ENCODE data around the gene HPSE2.

Gene HPSE2

DNA sequence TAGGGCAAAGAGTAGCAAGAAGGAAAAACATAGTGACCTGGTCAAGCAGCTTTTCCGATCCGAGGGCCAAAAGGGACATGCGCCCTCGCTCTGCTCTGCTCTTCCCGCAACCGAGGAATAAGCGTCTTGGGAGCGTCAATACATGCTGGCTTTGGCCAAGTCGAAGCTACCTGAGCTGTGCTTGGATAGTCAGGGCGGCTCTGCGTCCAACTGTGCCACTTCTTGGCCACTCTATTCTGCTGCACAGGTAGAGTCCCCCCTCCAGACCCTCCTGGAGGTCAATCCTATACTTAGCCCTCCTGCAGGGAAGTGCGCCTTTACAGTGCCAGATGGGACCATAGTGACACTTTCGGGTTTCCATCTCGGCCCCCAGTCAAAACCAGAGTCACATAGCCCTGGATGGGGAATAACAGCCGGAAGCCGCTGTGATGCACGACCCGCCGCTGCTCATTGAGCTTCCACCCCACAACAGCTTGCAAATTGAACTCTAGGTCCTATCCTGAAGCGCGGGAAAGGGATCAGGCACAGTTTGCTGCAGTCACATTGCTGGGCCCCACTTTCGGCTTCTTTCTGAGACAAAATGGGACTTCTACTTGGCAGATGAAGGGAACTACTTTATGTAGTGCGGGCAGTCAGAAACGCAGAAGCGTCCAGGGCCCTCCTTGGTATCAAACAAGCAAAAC lies 1.1 kb upstream of the HPSE2 start:
- peaks cover 69% of the 10 kb centered on the region for H3K27me3 ChIP-seq (ENCODE audit: insufficient read depth, insufficient read length)
- peak overlapping the region; percentile 38 for H3K4me3 ChIP-seq (ENCODE audit: insufficient read length, low read depth)
- DNase-seq (ENCODE audit: low read depth, low spot score): no peak
- H3K36me3 ChIP-seq (ENCODE audit: insufficient read depth, insufficient read length, low read length): no peaks in the 10 kb centered on the region
- peak overlapping the region; percentile 61 for H3K9ac ChIP-seq (ENCODE audit: insufficient read length, low read depth)
- TF ChIP-seq SUZ12 (IDR thresholded peaks at IDR 0.05; ENCODE audit: extremely low read depth, insufficient read depth, insufficient read length) (peak; percentile 23), ZNF274 (IDR thresholded peaks at IDR 0.05; ENCODE audit: low read depth, low read length) (no peak), YY1 (IDR thresholded peaks at IDR 0.05; ENCODE audit: insufficient read depth, insufficient read length) (no peak)
- no peaks in the 10 kb centered on the region for H3K4me1 ChIP-seq (ENCODE audit: insufficient read depth, insufficient read length)
- no peaks in the 10 kb centered on the region for H3K9me3 ChIP-seq (ENCODE audit: insufficient read depth, low read length)

DNA sequence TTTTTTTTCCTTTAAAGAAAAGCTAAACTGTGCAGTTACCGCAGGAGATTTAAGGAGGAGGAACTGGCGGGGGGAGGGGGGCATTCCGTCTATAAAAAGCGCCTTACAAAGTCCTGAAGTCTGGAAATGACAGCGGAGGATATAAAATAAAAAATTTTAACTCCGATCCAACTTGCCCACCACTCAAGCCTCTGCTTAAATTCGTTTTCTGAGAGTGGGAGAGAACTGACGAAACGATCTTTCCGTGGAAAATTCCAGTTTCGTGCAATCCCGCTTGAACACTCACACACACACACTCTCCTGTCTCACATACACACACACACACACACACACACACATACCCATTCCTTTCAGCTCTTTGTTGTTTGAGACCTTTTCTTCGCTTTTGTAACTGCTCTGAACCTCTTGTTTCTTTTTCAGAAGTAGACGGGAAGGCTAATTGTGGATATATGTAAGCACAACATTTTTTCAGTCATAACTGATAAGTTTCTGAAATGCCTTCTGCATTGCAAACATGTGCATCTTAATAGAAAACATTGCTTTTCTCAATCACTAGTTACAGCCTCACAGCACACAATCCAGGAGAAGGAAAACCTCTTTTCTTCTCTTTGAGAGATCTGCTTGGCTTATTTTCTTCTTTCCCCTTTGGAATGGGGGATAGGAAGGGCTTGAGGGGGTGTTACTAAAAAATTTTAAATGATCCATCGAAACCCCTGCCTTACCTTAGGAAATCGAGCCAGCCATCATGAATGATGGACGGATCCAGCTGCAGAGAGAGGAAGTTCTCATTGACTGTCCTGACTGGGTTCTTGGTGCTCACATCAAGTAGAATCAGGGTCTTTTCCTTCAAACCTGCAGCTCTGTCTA lies 628 bp downstream of the HPSE2 start:
- no peaks in the 10 kb centered on the region for H3K36me3 ChIP-seq (ENCODE audit: insufficient read depth, insufficient read length, low read length)
- no peak for TF ChIP-seq ZNF274 (IDR thresholded peaks at IDR 0.05; ENCODE audit: low read depth, low read length)
- H3K9ac ChIP-seq (ENCODE audit: insufficient read length, low read depth): peak overlapping the region; percentile 64
- no peaks in the 10 kb centered on the region for H3K9me3 ChIP-seq (ENCODE audit: insufficient read depth, low read length)
- peaks cover 87% of the 10 kb centered on the region for H3K27me3 ChIP-seq (ENCODE audit: insufficient read depth, insufficient read length)
- H3K4me1 ChIP-seq (ENCODE audit: insufficient read depth, insufficient read length): no peaks in the 10 kb centered on the region
- H3K4me3 ChIP-seq (ENCODE audit: insufficient read length, low read depth): no peak overlapping the region
- DNase-seq (ENCODE audit: low read depth, low spot score): no peak

DNA sequence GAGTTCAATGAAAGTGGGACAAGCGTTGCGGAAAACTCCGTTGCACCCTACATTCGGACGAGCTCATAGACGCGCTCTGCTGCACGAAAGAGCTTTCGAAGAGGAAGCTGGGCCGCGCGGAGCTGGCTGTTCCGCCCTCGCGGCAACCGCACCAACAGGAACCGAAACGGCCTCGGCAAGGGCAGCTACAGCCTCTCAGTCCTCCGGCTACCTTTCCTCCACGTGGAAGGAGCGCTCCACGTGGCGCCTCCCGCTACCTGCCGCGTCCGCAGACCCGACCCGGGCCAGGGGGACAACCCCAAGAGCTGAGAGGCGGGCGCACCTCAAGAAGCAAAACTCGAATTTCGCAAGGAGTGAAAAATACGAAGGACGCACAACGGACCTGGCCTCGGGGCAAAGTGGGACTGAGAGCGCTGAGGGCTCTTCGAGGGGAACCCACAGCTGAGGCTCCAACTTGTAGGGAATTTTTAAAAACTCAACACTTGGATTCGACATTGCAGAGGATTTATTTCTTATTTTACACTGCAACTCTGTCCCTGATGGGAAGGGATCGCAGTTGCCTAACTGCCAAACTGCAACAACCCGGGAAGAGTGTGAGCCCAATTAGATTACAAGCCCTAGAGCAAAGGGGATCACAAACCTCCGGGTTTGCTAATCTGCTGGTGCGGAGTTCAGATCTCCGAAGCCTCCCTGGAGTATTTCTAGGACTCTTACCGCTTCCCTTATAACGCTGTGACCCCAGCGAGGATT lies 1.4 kb downstream of the HPSE2 start:
- Histone ChIP-seq H3K36me3 (ENCODE audit: insufficient read depth, insufficient read length, low read length) (no peaks in the 10 kb centered on the region), H3K4me1 (ENCODE audit: insufficient read depth, insufficient read length) (no peaks in the 10 kb centered on the region), H3K27me3 (ENCODE audit: insufficient read depth, insufficient read length) (peaks cover 94% of the 10 kb centered on the region), H3K4me3 (ENCODE audit: insufficient read length, low read depth) (peak overlapping the region; percentile 34), H3K9ac (ENCODE audit: insufficient read length, low read depth) (peak overlapping the region; percentile 64), H3K9me3 (ENCODE audit: insufficient read depth, low read length) (no peaks in the 10 kb centered on the region)
- peak; percentile 30 for DNase-seq (ENCODE audit: low read depth, low spot score)
- no peak for TF ChIP-seq SUZ12 (IDR thresholded peaks at IDR 0.05; ENCODE audit: extremely low read depth, insufficient read depth, insufficient read length)

DNA sequence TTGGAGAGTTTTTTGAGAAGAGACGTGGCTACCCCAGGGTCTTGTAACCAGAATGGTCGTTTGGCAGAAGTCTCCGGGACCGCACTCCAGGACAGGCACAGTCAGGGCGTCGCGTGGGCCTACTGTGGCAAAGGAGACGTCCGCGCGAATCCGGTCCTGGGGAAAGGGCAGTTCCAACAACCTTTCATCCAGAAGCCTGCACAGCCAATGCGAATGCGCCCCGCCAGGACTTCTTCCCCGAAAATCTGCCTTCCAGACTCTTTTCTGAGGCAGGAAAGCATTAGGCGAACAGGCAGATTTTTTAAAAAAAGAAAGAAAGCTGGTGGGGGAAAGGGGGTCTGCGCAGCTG lies 2.0 kb downstream of the HPSE2 start:
- no peaks in the 10 kb centered on the region for H3K9me3 ChIP-seq (ENCODE audit: insufficient read depth, low read length)
- H3K4me3 ChIP-seq (ENCODE audit: insufficient read length, low read depth): peak overlapping the region; percentile 34
- H3K27me3 ChIP-seq (ENCODE audit: insufficient read depth, insufficient read length): peaks cover 99% of the 10 kb centered on the region

DNA sequence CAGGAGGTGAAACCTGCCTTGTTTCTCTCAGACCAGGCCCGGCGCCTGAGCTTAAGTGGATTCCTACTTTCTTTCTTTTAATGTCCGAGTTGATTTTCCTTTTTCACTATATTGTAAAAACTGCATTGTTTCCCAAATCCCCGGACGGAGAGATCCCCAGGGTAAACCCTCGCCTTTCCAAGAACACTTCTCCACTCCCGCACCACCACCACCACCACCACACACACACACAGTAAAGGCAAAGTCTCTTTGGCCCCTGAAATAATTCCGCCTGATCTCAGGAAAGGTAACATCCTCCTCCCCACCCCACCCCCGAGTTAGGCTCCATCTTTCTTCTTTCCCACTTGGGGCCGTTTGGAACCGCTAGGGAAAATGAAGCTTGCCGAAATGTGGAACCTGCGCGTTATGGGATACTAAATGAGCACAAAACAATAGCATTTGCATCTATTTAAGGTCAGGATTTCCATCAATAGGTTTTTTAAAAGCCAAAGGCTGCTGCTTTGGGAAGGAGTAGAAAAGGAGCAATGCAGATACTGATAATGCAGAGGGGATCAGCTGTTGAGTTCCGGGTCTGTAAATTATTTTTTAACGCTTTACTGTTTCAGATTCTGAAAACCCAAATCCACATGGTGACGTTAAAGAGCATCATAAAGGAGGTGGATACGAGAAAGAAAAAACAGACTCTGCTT lies 2.5 kb downstream of the HPSE2 start:
- DNase-seq (ENCODE audit: low read depth, low spot score): no peak
- Histone ChIP-seq H3K9ac (ENCODE audit: insufficient read length, low read depth) (peak overlapping the region; percentile 67), H3K27me3 (ENCODE audit: insufficient read depth, insufficient read length) (peaks cover 93% of the 10 kb centered on the region), H3K36me3 (ENCODE audit: insufficient read depth, insufficient read length, low read length) (no peaks in the 10 kb centered on the region), H3K4me1 (ENCODE audit: insufficient read depth, insufficient read length) (no peaks in the 10 kb centered on the region), H3K4me3 (ENCODE audit: insufficient read length, low read depth) (peak overlapping the region; percentile 36), H3K9me3 (ENCODE audit: insufficient read depth, low read length) (no peaks in the 10 kb centered on the region)
- peak; percentile 69 for TF ChIP-seq SUZ12 (IDR thresholded peaks at IDR 0.05; ENCODE audit: extremely low read depth, insufficient read depth, insufficient read length)
- TF ChIP-seq ZNF274 (IDR thresholded peaks at IDR 0.05; ENCODE audit: low read depth, low read length): no peak

More for the DNA sequence above, 2.0 kb downstream of the HPSE2 start:
- TF ChIP-seq ZNF274 (IDR thresholded peaks at IDR 0.05; ENCODE audit: low read depth, low read length): no peak
- TF ChIP-seq YY1 (IDR thresholded peaks at IDR 0.05; ENCODE audit: insufficient read depth, insufficient read length): no peak
- TF ChIP-seq SUZ12 (IDR thresholded peaks at IDR 0.05; ENCODE audit: extremely low read depth, insufficient read depth, insufficient read length): no peak
- H3K36me3 ChIP-seq (ENCODE audit: insufficient read depth, insufficient read length, low read length): no peaks in the 10 kb centered on the region
- no peaks in the 10 kb centered on the region for H3K4me1 ChIP-seq (ENCODE audit: insufficient read depth, insufficient read length)
- H3K9ac ChIP-seq (ENCODE audit: insufficient read length, low read depth): peak overlapping the region; percentile 64
- DNase-seq (ENCODE audit: low read depth, low spot score): no peak

DNA sequence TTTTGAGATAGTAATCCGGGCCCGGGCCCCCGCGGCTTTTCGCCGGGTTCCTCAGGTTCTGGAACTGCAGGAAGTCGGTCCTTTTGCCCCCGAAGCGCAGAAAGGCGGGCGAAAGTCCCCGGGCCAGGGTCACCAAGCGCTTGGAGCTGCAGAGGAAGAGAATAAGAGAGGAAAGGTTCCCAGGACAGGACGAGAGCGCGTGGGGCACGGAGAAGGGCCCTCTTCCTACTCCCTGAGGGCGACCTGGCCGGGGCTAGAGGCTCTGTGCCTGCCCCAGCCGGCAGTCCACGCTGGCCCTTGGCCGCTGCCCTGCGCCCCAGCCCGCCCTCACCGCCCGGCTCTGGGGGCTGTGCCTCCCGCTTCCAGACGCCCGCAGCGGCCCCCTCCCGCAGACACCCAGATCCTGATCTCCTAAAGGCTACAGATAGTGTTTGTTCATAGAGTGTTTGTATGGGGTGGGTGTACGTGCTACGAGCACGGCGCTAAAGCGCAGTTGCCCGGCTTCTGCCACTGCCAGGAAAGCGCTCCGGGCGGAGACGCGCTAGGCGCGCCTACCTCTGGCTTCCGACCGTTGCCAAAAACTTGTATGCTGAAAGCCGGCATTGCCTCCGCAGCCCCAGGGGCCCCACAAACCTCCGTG lies 3.2 kb downstream of the HPSE2 start:
- Histone ChIP-seq H3K9ac (ENCODE audit: insufficient read length, low read depth) (peak overlapping the region; percentile 67), H3K4me3 (ENCODE audit: insufficient read length, low read depth) (peak overlapping the region; percentile 36), H3K36me3 (ENCODE audit: insufficient read depth, insufficient read length, low read length) (no peaks in the 10 kb centered on the region), H3K27me3 (ENCODE audit: insufficient read depth, insufficient read length) (peaks cover 87% of the 10 kb centered on the region), H3K4me1 (ENCODE audit: insufficient read depth, insufficient read length) (no peaks in the 10 kb centered on the region), H3K9me3 (ENCODE audit: insufficient read depth, low read length) (no peaks in the 10 kb centered on the region)
- TF ChIP-seq ZNF274 (IDR thresholded peaks at IDR 0.05; ENCODE audit: low read depth, low read length) (no peak), SUZ12 (IDR thresholded peaks at IDR 0.05; ENCODE audit: extremely low read depth, insufficient read depth, insufficient read length) (peak; percentile 73)
- DNase-seq (ENCODE audit: low read depth, low spot score): no peak

Data from NT2/D1 (cell line).